Measurements from ENCODE around the gene BRWD1. TPM values are rescaled to one million over a fixed set of nuclear protein-coding genes. Genes with fewer than 3 reads are reported as not detected.
A peak's percentile ranks its signal among the peaks of the same experiment; 100 is the strongest.

BRWD1 gene
- total and polyA plus RNA-seq, 2 of the 8 experiments (the other 6 are each of a cell fraction or from before 2014, with no cell fraction given) = 9.3 to 45.2 TPM

DNA sequence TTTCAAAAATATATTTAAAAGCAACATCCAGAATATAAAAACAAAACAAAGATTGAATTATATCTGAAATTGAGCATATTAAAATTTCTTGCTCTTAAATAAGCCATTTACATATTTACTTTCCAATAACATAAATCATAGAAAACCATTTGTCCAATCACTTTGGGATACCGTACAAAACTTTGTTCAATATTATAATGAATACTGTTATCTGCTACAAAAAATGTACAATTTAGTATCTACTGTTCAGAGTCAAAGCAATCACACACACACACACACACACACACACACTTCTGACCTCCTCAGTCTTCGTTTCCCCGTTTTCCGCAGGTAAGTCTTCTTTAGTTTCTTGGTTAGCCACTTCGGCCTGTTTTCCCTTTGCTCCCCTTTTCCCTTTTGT, 31.4 kb upstream of the BRWD1 start:
- H3K79me1 ChIP-seq (ENCODE audit: low read depth, low read length) = no peaks in the 10 kb centered on the region; the same call in 1 of the 2 replicates
- H3K36me3 ChIP-seq (ENCODE audit: control insufficient read depth in 2 of 4, insufficient read depth in 4 of 4, low read length in 3 of 4) = peaks cover 20 to 69% (median 39%) of the 10 kb centered on the region in 4 experiments
- 89% methylated on average over 5 of the region's 5 CpGs; no CpG with 5 or more reads in 1 of the 2 experiments for WGBS, 2 experiments (ENCODE audit: extremely low coverage in 1 of 2, insufficient coverage in 1 of 2, insufficient read length in 1 of 2, insufficient replicate concordance in 2 of 2, low coverage in 1 of 2, low lambda C conversion rate in 2 of 2, missing lambda C conversion rate in 1 of 2)
- no peak overlapping the region for H2BK12ac ChIP-seq (ENCODE audit: low read depth, low read length)
- H3K18ac ChIP-seq (ENCODE audit: extremely low read depth, low read length) = no peak overlapping the region
- no peak overlapping the region for H3K56ac ChIP-seq (replicated peaks; ENCODE audit: insufficient read length, low read depth, low read length)
- H4K20me1 ChIP-seq (replicated peaks in 1 of 2; ENCODE audit: control insufficient read depth in 1 of 2, insufficient read depth in 2 of 2, low read length in 2 of 2) = peaks cover 8 to 14% of the 10 kb centered on the region in 2 experiments
- no peaks in the 10 kb centered on the region for H3K27me3 ChIP-seq (replicated peaks in 1 of 4; ENCODE audit: control insufficient read depth in 3 of 4, extremely low read depth in 1 of 4, insufficient read depth in 3 of 4, low read length in 3 of 4)
- peaks cover 0 to 6% (median 2%) of the 10 kb centered on the region in 4 experiments; a peak in 4 of 7 replicates for H3K4me1 ChIP-seq (replicated peaks in 1 of 4; ENCODE audit: control insufficient read depth in 3 of 4, insufficient read depth in 4 of 4, low read length in 3 of 4)
- H3K23me2 ChIP-seq (ENCODE audit: low read depth, low read length) = peaks cover 3% of the 10 kb centered on the region
- H2BK120ac ChIP-seq (replicated peaks; ENCODE audit: low read depth, low read length) = no peak overlapping the region
- H2BK15ac ChIP-seq (ENCODE audit: low read length) = no peak overlapping the region
- peak overlapping the region in 1 of 2 experiments; percentile 16; a peak in 1 of 4 replicates for H3K4me2 ChIP-seq (ENCODE audit: insufficient read depth in 1 of 2, low read depth in 2 of 2, low read length in 2 of 2)
- H3K9me3 ChIP-seq (ENCODE audit: insufficient read depth in 2 of 2, low read depth in 1 of 2, low read length in 1 of 2) = no peaks in the 10 kb centered on the region
- no peak for FAIRE-seq
- H3K23ac ChIP-seq (ENCODE audit: insufficient read length) = no peak overlapping the region
- no peak overlapping the region for H3K9ac ChIP-seq (replicated peaks in 1 of 4; ENCODE audit: extremely low read depth in 1 of 4, low read depth in 3 of 4, low read length in 3 of 4)
- TF ChIP-seq BACH1 (IDR thresholded peaks at IDR 0.05; ENCODE audit: low read length) (no peak), BCL11A (IDR thresholded peaks at IDR 0.05; ENCODE audit: low read depth in 2 of 2, low read length in 2 of 2) (no peak), CREB1 (IDR thresholded peaks at IDR 0.05) (no peak), SAP30 (IDR thresholded peaks at IDR 0.05; ENCODE audit: insufficient read depth, insufficient replicate concordance, low read length) (no peak), HDAC6 (IDR thresholded peaks at IDR 0.05; ENCODE audit: low read depth, low read length) (no peak), RFX5 (IDR thresholded peaks at IDR 0.05; ENCODE audit: borderline replicate concordance, low read depth, low read length) (no peak), RBBP5 (IDR thresholded peaks at IDR 0.05; ENCODE audit: borderline replicate concordance, low read depth, low read length) (no peak)
- TF ChIP-seq, protein P1, sequence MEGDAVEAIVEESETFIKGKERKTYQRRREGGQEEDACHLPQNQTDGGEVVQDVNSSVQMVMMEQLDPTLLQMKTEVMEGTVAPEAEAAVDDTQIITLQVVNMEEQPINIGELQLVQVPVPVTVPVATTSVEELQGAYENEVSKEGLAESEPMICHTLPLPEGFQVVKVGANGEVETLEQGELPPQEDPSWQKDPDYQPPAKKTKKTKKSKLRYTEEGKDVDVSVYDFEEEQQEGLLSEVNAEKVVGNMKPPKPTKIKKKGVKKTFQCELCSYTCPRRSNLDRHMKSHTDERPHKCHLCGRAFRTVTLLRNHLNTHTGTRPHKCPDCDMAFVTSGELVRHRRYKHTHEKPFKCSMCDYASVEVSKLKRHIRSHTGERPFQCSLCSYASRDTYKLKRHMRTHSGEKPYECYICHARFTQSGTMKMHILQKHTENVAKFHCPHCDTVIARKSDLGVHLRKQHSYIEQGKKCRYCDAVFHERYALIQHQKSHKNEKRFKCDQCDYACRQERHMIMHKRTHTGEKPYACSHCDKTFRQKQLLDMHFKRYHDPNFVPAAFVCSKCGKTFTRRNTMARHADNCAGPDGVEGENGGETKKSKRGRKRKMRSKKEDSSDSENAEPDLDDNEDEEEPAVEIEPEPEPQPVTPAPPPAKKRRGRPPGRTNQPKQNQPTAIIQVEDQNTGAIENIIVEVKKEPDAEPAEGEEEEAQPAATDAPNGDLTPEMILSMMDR (IDR thresholded peaks at IDR 0.05; ENCODE audit: control extremely low read depth in 1 of 3, insufficient read depth in 1 of 3, low read depth in 1 of 3, low read length in 3 of 3) = no peak
- no peak for DNase-seq (ENCODE audit: low read depth in 1 of 2, low spot score in 2 of 2)
- H3K4ac ChIP-seq (replicated peaks; ENCODE audit: insufficient read length, low read depth, low read length) = no peak overlapping the region
- ChIA-PET CTCF (ENCODE audit: partially characterized antibody) (interaction anchor here (1.5 kb wide), 1 partner anchor 31 kb away, joined by 5 read pairs; the partner anchor contains the start of gene BRWD1), POLR2A (ENCODE audit: partially characterized antibody) (interaction anchor here (0.8 to 5.2 kb wide), 12 partner anchors 7 to 104 kb away, joined by 3 to 80 read pairs (median 4); partner anchors contain the start of gene BRWD1)
- H3K14ac ChIP-seq (ENCODE audit: insufficient read length) = no peak overlapping the region
- H3K27ac ChIP-seq (ENCODE audit: low read depth, low read length) = no peak overlapping the region
- H3K79me2 ChIP-seq (ENCODE audit: control insufficient read depth in 1 of 2, insufficient read depth in 2 of 2, low read length in 2 of 2) = peaks cover 10 to 35% of the 10 kb centered on the region in 2 experiments
- H4K8ac ChIP-seq (ENCODE audit: extremely low read depth, insufficient read depth, low read length) = no peak overlapping the region
- no peak overlapping the region for H2BK20ac ChIP-seq (ENCODE audit: low read length)
- no peak overlapping the region for H4K91ac ChIP-seq (replicated peaks; ENCODE audit: insufficient read length, low read length)
- no peak overlapping the region for H4K5ac ChIP-seq (ENCODE audit: insufficient read length, low read depth, low read length)
- peak overlapping the region in 1 of 4 experiments; percentile 1; a peak in 1 of 8 replicates for H3K4me3 ChIP-seq (ENCODE audit: extremely low read depth in 1 of 4, insufficient read depth in 2 of 4, low read depth in 3 of 4, low read length in 4 of 4)
- no peak overlapping the region for H2AFZ ChIP-seq (ENCODE audit: low read length)
- no peak overlapping the region for H2AK5ac ChIP-seq (ENCODE audit: low read depth, low read length)
- H2BK5ac ChIP-seq (ENCODE audit: low read depth, low read length) = no peak overlapping the region

Measured in H1 (cell line).